ENCODE results near the gene SERINC5.

Gene SERINC5

GRCh38 chr5:80230269-80230992 lies 25.4 kb downstream of the SERINC5 start:
- no peak for TF ChIP-seq EZH2phosphoT487 (IDR thresholded peaks at IDR 0.05; ENCODE audit: borderline replicate concordance)
- TF ChIP-seq CTCF (conservative IDR thresholded peaks at IDR 0.05; ENCODE audit: low read length): no peak
- Histone ChIP-seq H3K9me3 (ENCODE audit: insufficient read depth, low read depth, low read length) (no peaks in the 10 kb centered on the region), H3K36me3 (ENCODE audit: insufficient read depth, low read length) (peaks cover 1% of the 10 kb centered on the region; the same call in 1 of the 2 replicates), H3K4me3 (ENCODE audit: low read length, poor library complexity, severe bottlenecking) (no peak overlapping the region), H3K9me2 (replicated peaks; ENCODE audit: low read depth, low read length) (no peaks in the 10 kb centered on the region), H3K4me2 (ENCODE audit: low read depth, low read length, poor library complexity, severe bottlenecking) (peak overlapping the region; percentile 1), H3K79me2 (ENCODE audit: insufficient read depth, low read length) (peaks cover 98% of the 10 kb centered on the region), H3K4me1 (ENCODE audit: insufficient read depth, low read length, poor library complexity, severe bottlenecking) (peaks cover 46% of the 10 kb centered on the region), H4K20me1 (ENCODE audit: insufficient read depth, low read length, poor library complexity, severe bottlenecking) (peaks cover 80% of the 10 kb centered on the region), H3K9ac (ENCODE audit: low read depth, low read length, poor library complexity, severe bottlenecking) (no peak overlapping the region), H3K27me3 (ENCODE audit: insufficient read depth, low read length, poor library complexity, severe bottlenecking) (no peaks in the 10 kb centered on the region), H3F3A (ENCODE audit: low read depth) (no peaks in the 10 kb centered on the region), H2AFZ (ENCODE audit: low read length) (no peak overlapping the region)

- H3F3A ChIP-seq (ENCODE audit: low read depth): no peaks in the 10 kb centered on the region
- H3K4me3 ChIP-seq (ENCODE audit: low read length, poor library complexity, severe bottlenecking): no peak overlapping the region
- peaks cover 98% of the 10 kb centered on the region for H3K79me2 ChIP-seq (ENCODE audit: insufficient read depth, low read length)
- no peaks in the 10 kb centered on the region for H3K9me3 ChIP-seq (ENCODE audit: insufficient read depth, low read depth, low read length)
- H2AFZ ChIP-seq (ENCODE audit: low read length): no peak overlapping the region
- peaks cover 44% of the 10 kb centered on the region for H3K4me1 ChIP-seq (ENCODE audit: insufficient read depth, low read length, poor library complexity, severe bottlenecking)
- peak overlapping the region; percentile 1 for H3K4me2 ChIP-seq (ENCODE audit: low read depth, low read length, poor library complexity, severe bottlenecking)
- H3K9me2 ChIP-seq (replicated peaks; ENCODE audit: low read depth, low read length): no peaks in the 10 kb centered on the region
- peaks cover 79% of the 10 kb centered on the region for H4K20me1 ChIP-seq (ENCODE audit: insufficient read depth, low read length, poor library complexity, severe bottlenecking)
- no peak overlapping the region for H3K9ac ChIP-seq (ENCODE audit: low read depth, low read length, poor library complexity, severe bottlenecking)
- TF ChIP-seq EZH2phosphoT487 (IDR thresholded peaks at IDR 0.05; ENCODE audit: borderline replicate concordance) (no peak), CTCF (conservative IDR thresholded peaks at IDR 0.05; ENCODE audit: low read length) (no peak)
- no peaks in the 10 kb centered on the region for H3K27me3 ChIP-seq (ENCODE audit: insufficient read depth, low read length, poor library complexity, severe bottlenecking)
- H3K36me3 ChIP-seq (ENCODE audit: insufficient read depth, low read length): peaks cover 4% of the 10 kb centered on the region; the same call in 1 of the 2 replicates
Observed at GRCh38 chr5:80229902-80230255, 26.0 kb downstream of the SERINC5 start.

- Histone ChIP-seq H3K4me1 (ENCODE audit: insufficient read depth, low read length, poor library complexity, severe bottlenecking) (peaks cover 30% of the 10 kb centered on the region), H3K27me3 (ENCODE audit: insufficient read depth, low read length, poor library complexity, severe bottlenecking) (no peaks in the 10 kb centered on the region), H3K9ac (ENCODE audit: low read depth, low read length, poor library complexity, severe bottlenecking) (no peak overlapping the region), H3K9me3 (ENCODE audit: insufficient read depth, low read depth, low read length) (no peaks in the 10 kb centered on the region), H3K79me2 (ENCODE audit: insufficient read depth, low read length) (peaks cover 98% of the 10 kb centered on the region), H3K36me3 (ENCODE audit: insufficient read depth, low read length) (peaks cover 5% of the 10 kb centered on the region; the same call in 1 of the 2 replicates), H3K4me2 (ENCODE audit: low read depth, low read length, poor library complexity, severe bottlenecking) (no peak overlapping the region), H2AFZ (ENCODE audit: low read length) (no peak overlapping the region), H4K20me1 (ENCODE audit: insufficient read depth, low read length, poor library complexity, severe bottlenecking) (peaks cover 73% of the 10 kb centered on the region), H3F3A (ENCODE audit: low read depth) (no peaks in the 10 kb centered on the region), H3K4me3 (ENCODE audit: low read length, poor library complexity, severe bottlenecking) (no peak overlapping the region), H3K9me2 (replicated peaks; ENCODE audit: low read depth, low read length) (no peaks in the 10 kb centered on the region)
- no peak for TF ChIP-seq CTCF (conservative IDR thresholded peaks at IDR 0.05; ENCODE audit: low read length)
- TF ChIP-seq EZH2phosphoT487 (IDR thresholded peaks at IDR 0.05; ENCODE audit: borderline replicate concordance): no peak
Observed at GRCh38 chr5:80227979-80228596, 27.8 kb downstream of the SERINC5 start.
